ENCODE results near the gene WFDC12.

WFDC12 gene

GRCh38 chr20:45088247-45088646 lies 36.0 kb downstream of the WFDC12 start:
- no peak for DNase-seq

DNA sequence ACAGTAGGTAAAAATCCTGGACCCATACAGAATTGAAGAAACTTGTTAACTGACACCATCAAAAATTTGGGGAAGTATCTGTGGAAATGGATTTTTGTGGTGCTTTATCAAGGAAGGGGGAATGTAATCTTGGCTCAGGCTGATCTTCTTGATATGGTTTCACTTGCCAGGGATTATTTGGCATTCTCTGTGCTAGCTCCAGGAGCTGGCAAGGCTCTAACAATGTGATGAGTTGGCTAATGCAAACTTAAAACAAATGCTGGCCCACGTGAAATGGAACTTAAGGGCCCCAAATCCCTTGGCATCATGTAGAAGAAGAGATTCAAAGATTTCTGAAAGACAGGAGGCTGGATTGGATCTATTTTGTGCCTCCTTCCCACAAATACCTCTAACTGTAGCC lies 36.5 kb downstream of the WFDC12 start:
- no peak for DNase-seq

DNA sequence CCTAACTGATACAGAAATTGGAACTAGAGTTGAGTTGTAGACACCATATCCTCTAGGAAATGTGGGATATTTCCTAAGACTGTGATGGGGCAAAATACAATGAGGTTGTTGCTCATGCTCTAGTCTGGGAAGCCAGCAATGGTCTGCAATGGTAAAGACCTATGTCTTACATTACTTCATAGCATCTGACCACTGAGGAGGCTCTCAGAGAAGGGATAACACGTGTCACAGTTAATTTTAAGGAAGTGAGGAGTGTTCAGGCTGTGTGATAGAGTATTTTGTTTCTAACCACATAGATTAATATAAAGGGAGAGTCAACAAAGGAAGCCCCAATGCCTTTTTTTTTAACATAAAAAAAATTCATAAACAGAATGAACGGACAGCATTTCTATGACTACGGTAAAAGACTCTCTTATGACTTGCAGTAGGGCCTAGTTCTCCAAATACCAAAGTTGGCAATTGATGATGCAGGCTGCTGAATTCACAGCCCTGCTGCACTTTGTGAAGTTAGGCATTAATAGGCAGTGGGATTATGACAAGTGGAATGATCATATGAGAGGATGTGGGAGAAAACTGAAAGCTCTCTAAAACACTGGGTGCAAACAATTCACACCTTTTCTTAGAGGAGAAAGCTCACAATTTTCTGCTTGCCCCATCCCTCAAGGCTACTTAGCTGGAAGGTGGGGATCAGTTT lies 37.0 kb downstream of the WFDC12 start:
- DNase-seq = no peak

- DNase-seq = no peak
Observed at GRCh38 chr20:45085867-45086266, 38.4 kb downstream of the WFDC12 start.

DNA sequence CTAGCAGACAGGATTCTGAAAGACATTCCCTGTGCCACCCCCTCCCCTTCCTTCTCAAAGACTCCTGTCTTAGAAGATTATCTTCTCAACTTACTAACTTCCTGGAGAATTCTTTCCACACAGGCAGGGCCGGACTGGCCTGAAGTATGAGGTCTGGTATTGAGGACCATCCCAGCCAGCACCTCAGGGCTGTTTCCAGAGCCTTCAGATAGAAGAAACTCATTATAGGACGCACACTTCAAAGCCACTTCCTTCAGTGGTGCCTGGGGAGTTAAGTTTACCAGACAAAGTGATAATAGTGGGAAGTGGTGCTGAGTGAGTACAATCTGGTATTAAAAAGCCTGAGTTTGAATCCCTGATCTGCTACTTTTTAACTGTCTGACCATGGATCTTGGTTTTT lies 39.0 kb downstream of the WFDC12 start:
- DNase-seq = no peak

GRCh38 chr20:45083127-45083526 lies 41.1 kb downstream of the WFDC12 start:
- DNase-seq = no peak

- DNase-seq = no peak
Observed at GRCh38 chr20:45082468-45082867, 41.8 kb downstream of the WFDC12 start.

DNA sequence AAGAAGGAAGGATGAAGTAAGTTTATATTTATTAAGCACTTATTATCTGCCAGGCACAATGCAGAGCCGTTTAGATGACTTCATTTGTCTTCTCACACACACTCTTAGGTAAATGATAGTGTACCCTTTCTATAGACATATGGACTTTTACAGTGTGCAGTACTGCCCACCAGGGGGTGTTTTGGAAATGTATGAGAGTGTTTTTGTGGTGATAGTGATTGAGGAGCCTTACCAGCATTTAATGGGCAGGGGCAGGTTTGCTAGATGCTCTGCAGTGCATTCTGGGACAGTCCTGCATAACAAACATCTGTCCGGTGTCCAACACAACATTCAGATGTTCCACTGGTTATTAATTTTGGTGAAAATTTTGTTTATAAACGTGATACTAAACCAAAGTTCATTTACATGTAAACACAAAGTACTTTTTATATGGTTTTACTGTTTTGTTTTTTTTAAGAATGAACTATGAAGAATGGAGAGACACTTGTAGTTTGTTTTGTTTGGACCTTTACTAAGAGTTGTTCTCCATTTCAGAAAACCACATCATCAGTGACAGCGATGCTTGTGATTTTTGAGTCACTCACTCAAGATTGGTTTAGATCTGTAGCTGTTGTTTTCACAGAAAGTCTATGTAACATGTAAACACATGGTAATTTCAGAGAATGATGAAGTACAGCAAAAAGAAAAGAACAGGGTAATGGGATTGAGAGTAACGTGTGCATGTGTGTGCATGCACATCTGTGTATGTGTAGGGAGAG lies 43.2 kb downstream of the WFDC12 start:
- DNase-seq = no peak

DNA sequence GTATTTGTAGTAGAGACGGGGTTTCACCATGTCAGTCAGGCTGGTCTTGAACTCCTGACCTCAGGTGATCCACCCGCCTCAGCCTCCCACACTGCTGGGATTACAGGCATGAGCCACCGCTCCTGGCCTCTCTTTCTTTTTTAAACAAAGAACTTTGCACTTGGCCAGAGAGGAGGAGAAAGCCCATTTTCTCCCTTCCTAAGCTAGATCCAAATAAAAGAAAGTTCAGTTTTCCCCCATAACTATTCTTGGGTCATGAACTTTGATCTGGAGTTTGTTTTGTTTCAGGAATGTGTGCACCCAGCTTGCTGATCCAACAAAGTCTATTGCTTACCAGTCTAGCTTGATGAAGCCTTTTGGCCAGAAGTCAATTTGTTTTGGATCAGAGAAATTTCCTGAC lies 46.7 kb downstream of the WFDC12 start:
- DNase-seq = no peak
